Measurements from ENCODE around the gene WFDC12.

Gene WFDC12

DNA sequence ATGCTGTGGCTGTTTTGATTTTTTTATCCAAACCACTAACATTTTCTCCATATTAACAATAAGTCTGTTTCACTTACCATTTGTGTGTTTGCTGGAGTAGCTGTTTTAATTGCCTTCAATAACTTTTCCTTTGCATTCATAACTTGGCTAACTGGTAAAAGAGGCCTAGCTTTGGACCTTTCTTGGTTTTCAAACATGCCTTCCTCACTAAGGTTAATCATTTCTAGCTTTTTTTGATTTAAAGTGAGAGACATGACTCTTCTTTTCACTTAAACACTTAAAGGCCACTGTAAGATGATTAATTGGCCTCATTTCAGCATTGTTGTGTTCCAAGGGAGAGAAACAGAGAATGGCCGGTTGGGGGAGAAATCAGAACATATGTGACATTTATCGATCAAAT is 2.9 kb downstream of the WFDC12 start:
- TF ChIP-seq, protein P1, sequence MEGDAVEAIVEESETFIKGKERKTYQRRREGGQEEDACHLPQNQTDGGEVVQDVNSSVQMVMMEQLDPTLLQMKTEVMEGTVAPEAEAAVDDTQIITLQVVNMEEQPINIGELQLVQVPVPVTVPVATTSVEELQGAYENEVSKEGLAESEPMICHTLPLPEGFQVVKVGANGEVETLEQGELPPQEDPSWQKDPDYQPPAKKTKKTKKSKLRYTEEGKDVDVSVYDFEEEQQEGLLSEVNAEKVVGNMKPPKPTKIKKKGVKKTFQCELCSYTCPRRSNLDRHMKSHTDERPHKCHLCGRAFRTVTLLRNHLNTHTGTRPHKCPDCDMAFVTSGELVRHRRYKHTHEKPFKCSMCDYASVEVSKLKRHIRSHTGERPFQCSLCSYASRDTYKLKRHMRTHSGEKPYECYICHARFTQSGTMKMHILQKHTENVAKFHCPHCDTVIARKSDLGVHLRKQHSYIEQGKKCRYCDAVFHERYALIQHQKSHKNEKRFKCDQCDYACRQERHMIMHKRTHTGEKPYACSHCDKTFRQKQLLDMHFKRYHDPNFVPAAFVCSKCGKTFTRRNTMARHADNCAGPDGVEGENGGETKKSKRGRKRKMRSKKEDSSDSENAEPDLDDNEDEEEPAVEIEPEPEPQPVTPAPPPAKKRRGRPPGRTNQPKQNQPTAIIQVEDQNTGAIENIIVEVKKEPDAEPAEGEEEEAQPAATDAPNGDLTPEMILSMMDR (IDR thresholded peaks at IDR 0.05): no peak
- H3K4me1 ChIP-seq (ENCODE audit: control insufficient read depth in 1 of 2, insufficient read depth in 1 of 2, low read depth in 1 of 2, low read length in 1 of 2): no peaks in the 10 kb centered on the region
- H3K4me3 ChIP-seq (ENCODE audit: low read depth in 1 of 2, low read length in 1 of 2): no peak overlapping the region
- H3K36me3 ChIP-seq: no peaks in the 10 kb centered on the region
- H3K9me3 ChIP-seq: no peaks in the 10 kb centered on the region
- H3K27ac ChIP-seq: no peak overlapping the region
- H3K27me3 ChIP-seq: peaks cover 89% of the 10 kb centered on the region

DNA sequence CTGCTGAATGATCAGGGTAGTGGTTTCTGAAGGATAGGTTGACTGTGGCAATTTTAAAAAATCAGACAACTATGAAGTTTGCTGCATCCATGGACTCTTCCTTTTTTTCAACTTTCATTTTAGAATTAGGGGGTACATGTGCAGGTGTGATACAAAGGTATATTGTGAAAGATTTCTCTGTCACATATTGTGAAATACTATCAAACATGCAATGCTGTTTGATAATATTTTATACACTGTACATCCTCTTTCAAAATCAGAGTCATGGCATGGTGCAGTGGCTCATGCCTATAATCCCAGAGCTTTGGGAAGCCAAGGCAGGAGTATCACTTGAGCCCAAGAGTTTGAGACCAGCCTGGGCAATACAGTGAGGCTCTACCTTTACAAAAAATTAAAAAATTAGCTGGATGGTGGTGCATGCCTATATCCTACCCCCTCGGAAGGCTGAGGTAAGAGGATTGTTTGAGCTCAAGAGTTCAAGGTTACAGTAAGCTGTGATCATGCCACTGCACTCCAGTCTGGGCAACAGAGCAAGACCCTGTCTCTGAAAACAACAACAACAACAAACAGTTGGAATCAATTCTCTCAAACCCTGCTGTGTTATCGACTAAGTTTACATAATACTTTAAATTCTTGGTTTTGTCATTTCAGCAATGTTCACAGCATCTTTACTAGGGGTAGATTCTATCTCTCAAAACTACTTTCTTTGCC is 4.6 kb downstream of the WFDC12 start:
- Histone ChIP-seq H3K9me3 (no peaks in the 10 kb centered on the region), H3K27ac (no peak overlapping the region), H3K27me3 (peaks cover 86% of the 10 kb centered on the region), H3K4me3 (ENCODE audit: low read depth in 1 of 2, low read length in 1 of 2) (no peak overlapping the region), H3K4me1 (ENCODE audit: control insufficient read depth in 1 of 2, insufficient read depth in 1 of 2, low read depth in 1 of 2, low read length in 1 of 2) (no peaks in the 10 kb centered on the region), H3K36me3 (no peaks in the 10 kb centered on the region)
- TF ChIP-seq, protein P1 (IDR thresholded peaks at IDR 0.05): no peak

DNA sequence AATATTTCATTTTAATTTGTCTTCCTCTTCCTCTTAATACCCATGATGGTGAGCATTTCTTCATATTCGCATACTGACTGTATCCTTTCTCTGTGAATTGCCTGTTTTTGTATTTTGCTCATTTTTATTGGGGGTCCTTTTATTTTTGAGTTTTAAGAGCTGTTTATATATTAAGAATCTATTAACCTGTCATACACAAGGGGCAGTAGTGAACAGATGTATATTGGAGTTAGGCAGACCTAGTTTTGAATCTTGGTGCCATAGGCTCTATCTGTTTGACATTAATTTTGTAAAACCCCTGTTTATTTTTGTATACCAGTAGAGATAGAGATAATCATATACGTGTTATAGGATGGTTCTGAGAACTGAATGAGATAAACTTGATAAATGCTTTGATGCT is 6.2 kb downstream of the WFDC12 start:
- no peak overlapping the region for H3K27ac ChIP-seq
- TF ChIP-seq, protein P1 (IDR thresholded peaks at IDR 0.05): no peak
- no peak overlapping the region for H3K4me3 ChIP-seq (ENCODE audit: low read depth in 1 of 2, low read length in 1 of 2)
- H3K36me3 ChIP-seq: no peaks in the 10 kb centered on the region
- no peaks in the 10 kb centered on the region for H3K9me3 ChIP-seq
- no peaks in the 10 kb centered on the region for H3K4me1 ChIP-seq (ENCODE audit: control insufficient read depth in 1 of 2, insufficient read depth in 1 of 2, low read depth in 1 of 2, low read length in 1 of 2)
- H3K27me3 ChIP-seq: peaks cover 86% of the 10 kb centered on the region

DNA sequence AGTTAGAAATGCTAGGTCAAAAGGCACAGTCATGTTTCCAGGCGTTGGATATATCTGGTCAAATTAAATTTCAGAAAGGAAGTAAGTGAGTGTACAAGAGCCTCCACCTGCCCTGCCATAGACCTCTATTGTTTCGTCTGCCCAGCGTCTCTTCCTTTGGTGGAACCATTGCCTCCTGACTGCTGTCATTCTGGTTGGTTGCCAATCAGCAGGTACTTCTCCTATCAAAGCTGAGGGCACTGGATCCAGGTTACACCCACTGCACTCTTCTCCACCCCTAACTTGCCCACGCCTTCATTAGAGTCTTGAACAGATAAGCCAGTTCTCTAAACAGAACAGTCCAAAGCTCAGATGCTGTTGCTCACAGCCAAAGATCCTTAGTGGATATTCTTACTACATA is 6.7 kb downstream of the WFDC12 start:
- no peak overlapping the region for H3K27ac ChIP-seq
- no peaks in the 10 kb centered on the region for H3K9me3 ChIP-seq
- no peak overlapping the region for H3K4me3 ChIP-seq (ENCODE audit: low read depth in 1 of 2, low read length in 1 of 2)
- H3K27me3 ChIP-seq: peaks cover 81% of the 10 kb centered on the region
- H3K36me3 ChIP-seq: no peaks in the 10 kb centered on the region
- TF ChIP-seq, protein P1 (IDR thresholded peaks at IDR 0.05): no peak
- no peaks in the 10 kb centered on the region for H3K4me1 ChIP-seq (ENCODE audit: control insufficient read depth in 1 of 2, insufficient read depth in 1 of 2, low read depth in 1 of 2, low read length in 1 of 2)

DNA sequence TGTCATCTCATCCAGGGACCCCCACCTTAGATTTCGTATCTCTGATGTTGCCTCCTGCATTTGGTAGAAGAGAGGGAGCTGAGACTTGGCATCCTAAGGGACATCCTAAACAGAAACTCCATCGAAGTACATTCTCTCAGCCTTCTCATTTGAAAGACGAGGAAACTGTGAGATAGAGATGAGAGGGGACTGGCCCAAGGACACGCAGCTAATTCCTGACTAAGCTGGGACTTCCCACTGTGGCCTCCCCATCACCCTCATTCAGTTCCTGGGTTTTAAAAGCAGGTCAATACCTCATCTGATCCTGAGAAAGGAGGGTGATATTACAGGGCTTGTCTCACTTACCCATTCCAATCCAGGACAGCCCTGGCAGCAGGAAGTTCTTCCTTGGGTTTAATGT is 8.4 kb downstream of the WFDC12 start:
- no peak overlapping the region for H3K27ac ChIP-seq
- no peaks in the 10 kb centered on the region for H3K36me3 ChIP-seq

More for the DNA sequence above, 8.4 kb downstream of the WFDC12 start:
- Histone ChIP-seq H3K27me3 (peaks cover 73% of the 10 kb centered on the region), H3K9me3 (no peaks in the 10 kb centered on the region), H3K4me3 (ENCODE audit: low read depth in 1 of 2, low read length in 1 of 2) (no peak overlapping the region), H3K4me1 (ENCODE audit: control insufficient read depth in 1 of 2, insufficient read depth in 1 of 2, low read depth in 1 of 2, low read length in 1 of 2) (no peaks in the 10 kb centered on the region)
- TF ChIP-seq, protein P1 (IDR thresholded peaks at IDR 0.05): no peak

Measured in neutrophil (primary cell).